GM18526 (cell line): ENCODE results near the gene ELL.

ENCODE experiments used
- POLR2A ChIP-seq: IDR thresholded peaks from 3 replicates; pipeline ENCODE4 v1.6.1; 2011; ENCODE audit not compliant: insufficient read length; ENCODE audit errors: extremely low read depth

ELL gene

GRCh38 chr19:18475004-18475453 is 46.8 kb downstream of the ELL start:
- no peak for TF ChIP-seq POLR2A

DNA sequence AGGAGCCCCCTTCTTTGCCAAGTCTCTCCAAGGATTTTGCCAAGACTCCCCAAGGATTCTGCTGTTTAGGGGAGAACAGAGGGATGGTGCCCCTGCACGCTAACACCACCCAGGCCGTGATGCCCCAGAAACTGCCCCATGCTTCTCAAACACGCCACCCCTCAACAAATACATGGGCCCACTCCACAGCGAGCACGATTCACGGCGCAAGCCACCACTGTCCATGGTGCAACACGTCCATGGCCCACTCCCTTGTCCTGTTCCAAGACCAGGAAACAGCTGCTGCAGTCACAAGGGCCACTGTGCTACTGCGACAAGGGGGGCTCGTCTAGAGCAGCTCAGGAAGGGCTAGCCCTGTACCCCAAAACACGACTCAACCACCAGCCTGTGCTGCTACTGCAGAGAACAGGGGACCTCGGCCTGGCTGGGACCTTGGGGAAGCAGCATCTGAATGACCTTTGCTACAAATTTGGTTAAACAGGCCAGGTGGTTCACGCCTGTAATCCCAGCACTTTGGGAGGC is 47.4 kb downstream of the ELL start:
- TF ChIP-seq POLR2A = no peak

GRCh38 chr19:18473706-18474087 is 48.2 kb downstream of the ELL start:
- no peak for TF ChIP-seq POLR2A

DNA sequence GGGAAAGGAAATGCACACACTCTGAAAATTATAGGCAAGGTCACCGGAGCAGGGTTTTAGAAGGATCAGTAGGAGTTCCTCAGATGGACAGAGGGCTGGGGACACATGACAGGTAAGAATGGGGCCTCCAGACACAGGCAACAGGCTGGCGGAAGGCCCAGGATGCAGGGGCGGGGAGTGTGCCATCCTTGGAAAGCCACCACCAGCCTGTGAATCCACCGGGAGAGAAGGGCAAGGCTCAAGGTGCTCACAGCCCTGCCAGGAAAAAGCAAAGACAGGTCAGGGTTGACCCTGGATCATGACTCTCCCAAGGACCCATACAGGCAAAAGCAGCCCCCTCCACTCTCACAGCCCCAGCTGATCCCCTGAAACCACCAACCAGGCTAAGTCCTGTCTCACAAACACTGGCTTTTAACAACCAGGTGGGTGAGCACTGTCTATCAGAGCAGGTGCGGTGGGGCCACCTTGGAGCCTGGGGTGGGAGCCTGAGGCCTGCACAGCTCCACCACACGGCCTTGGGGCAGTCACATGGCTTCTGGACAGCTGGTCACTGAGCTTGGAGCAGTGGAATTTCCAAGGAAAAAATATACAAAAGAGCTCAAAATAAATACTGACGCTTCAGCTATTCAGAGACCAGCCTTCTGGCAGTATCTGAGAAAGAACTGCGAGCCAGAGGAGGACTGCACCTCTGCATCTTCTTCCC is 48.7 kb downstream of the ELL start:
- no peak for TF ChIP-seq POLR2A

- no peak for TF ChIP-seq POLR2A
Measured at GRCh38 chr19:18470787-18471186, 51.1 kb downstream of the ELL start.

DNA sequence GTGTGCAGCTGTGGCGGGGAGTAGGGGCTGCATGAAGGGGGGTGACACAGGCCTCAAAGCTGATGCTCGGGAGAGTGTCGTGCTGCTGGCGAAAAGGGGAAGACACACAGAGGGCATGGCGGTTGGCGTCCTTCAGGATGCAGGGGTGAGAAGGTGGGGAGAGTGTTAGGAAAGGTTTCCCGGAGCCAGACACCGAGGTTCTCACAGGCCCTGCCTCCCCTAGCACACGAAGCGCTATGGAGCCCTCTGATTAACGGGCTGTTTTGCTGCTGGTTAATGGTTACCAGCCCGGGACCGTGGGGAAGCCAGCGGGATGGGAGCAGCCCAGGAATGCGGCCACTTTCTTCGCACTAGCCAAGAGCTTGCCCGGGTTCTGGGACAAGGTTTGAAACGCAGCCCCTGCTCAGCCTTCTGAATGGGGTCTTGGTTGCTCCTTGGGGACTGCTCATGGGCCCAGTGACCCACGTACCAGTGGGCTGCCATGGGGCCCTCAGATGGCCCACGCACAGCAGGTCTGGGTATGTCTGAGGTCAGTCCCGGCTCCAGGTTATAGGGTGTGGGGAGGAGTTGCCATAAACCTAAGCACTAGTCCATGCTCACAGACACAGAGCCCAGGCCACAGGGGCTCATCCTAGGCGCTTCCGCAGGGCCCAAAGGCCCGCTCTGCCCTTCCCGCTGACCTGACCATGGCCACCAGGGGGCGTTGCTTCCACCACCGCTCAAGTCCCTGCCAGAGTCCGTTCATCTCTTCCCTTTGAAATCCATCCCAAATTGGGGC is 52.6 kb downstream of the ELL start:
- TF ChIP-seq POLR2A = no peak

GRCh38 chr19:18468517-18468916 is 53.4 kb downstream of the ELL start:
- TF ChIP-seq POLR2A = no peak

DNA sequence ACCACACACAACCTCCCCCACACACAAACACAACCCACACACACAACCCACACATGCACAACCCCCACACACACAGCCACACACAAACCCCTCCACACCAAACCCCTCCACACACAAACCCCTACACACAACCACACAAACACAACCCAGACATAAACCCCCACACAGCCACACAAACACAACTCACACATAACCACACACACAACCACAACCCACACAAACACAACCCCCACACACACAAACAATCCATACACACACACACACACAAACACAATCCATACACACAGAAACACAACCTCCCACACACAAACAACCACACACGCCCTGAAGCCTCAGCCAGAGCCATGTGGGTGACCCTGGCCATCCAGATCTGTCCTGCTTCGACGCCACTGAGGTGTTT is 53.9 kb downstream of the ELL start:
- TF ChIP-seq POLR2A = no peak

DNA sequence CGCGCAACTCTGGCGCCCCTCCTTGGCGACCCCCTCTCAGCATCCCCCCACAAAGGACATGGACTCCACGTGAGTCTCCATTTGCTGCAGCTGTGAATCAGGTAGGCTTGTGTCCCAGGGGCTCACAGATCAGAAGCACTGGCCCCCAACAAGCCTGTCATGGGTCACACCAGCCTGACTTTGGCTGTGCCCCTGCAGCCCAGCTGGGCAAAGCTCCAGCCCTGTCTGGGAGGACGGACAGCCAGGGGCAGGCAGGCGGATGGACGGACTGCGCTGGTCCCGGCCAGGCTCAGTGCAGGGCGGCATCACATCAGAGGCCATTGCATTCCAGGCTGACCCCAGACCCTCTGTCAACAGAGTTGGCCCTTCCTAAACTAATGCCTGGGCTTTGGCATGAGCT is 55.5 kb downstream of the ELL start:
- no peak for TF ChIP-seq POLR2A

GRCh38 chr19:18465964-18466339 is 55.9 kb downstream of the ELL start:
- TF ChIP-seq POLR2A = no peak

DNA sequence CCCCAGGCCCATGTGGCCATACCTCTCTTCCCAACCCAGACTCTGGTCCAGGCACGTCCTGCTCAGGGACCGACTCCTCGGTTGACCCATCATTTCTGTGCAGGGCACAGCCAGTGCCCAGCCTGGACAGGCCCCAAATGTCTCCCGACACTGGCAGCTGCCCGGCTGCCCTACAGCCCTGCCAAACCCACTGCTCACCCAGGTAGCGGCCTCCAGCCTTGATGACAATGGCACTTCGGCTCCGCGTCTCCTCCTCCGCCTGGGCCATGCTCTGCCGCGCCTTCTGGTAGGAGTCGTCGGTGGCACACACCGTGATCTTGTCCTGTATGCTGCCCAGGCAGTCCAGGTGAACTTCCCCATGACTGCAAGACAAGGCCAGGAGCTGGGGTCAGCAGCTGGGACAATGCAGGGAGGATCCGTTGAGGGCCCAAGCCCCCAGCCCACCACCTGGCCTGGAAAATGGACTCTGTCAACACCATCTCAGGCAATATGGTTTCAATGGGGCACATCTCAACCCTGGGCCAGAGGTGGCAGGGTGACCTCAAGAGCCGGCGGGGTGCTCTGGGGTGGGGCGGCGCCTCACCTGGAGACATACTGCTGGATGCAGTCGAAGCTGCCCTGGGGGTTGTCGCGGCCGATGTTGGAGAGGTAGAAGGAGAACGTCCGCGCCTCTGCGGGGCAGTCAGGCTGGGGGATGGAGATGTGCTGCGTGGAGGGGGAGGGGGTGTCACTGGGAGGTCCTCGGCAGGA is 56.5 kb downstream of the ELL start:
- TF ChIP-seq POLR2A = no peak

- TF ChIP-seq POLR2A = no peak
Measured at GRCh38 chr19:18464646-18465045, 57.2 kb downstream of the ELL start.

DNA sequence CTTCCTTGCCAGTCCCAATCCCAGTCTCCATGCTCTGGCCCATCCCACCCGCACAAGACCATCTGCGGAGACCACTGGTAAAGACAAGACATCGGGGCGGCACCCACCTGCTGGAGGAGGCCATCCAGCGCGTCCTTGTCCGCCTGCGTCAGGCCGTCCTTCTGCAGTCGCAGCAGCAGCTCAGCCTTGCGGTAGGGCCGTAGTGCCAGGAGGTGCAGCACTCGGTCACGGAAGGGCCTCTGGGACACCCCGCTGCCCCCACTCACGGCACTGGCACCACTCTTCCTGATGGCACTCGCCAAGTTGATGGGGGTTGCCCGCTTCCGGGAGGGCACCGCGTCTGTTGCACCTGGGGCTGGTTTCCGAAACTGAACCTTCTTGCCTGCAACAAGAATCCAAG is 60.4 kb downstream of the ELL start:
- no peak for TF ChIP-seq POLR2A

- no peak for TF ChIP-seq POLR2A
Measured at GRCh38 chr19:18460900-18461299, 61.0 kb downstream of the ELL start.

DNA sequence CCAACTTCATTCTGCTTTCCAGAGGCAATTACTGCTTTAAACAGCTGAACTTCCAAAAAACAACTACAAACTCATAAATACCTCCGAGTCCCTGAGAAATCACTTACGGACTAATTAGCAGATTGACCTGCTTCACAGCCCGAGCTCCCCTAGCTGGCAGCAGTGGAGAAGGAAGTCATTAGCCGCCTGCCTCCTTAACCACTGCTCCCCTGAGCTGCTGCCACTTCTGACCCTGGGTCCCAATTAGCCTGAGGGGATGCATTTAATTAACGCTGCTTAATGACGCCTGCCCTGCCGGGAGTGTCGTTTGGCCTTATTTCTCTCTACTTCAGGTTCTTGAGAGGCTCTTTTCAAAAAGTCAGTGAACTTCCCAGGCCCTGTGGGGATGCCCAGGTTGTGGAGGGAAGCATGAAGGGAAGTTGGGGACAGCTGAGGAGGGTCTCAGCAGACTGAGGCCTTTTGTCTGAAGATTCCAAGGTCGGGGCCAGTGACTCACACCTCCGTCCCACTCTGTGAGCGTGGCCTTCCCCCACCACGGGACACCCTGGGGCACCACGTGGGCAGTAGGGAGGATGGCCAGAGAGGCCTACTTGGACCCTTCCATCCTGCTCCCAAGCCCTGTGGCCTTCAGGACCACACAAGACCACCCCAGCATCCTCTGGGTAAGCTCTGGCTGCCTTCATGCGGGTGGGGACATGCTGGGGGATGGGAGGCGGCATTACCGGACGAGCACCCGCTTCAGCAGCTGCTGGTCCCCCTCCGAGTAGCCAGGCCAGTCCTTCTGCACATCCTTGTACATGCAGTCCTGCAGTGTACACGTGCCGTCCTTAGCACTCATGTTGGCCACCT is 64.2 kb downstream of the ELL start:
- no peak for TF ChIP-seq POLR2A
